Dermis blood vessel endothelial cell (primary cell): Measurements from ENCODE around the gene REEP6. TPM values are rescaled to one million over a fixed set of nuclear protein-coding genes. Genes with fewer than 3 reads are reported as not detected.

Experiments
- DNase-seq: peaks from one replicate; pipeline ENCODE4 v3.0.0; 2010
- total RNA-seq: library from RNA; depleted of rRNA; stranded (reverse); fragments of >200 nt; gene quantifications from 2 replicates; pipeline ENCODE4 v1.2.3, GENCODE V29; 2014

REEP6 gene
- total RNA-seq: 0.34 and 1.0 TPM in 2 replicates

DNA sequence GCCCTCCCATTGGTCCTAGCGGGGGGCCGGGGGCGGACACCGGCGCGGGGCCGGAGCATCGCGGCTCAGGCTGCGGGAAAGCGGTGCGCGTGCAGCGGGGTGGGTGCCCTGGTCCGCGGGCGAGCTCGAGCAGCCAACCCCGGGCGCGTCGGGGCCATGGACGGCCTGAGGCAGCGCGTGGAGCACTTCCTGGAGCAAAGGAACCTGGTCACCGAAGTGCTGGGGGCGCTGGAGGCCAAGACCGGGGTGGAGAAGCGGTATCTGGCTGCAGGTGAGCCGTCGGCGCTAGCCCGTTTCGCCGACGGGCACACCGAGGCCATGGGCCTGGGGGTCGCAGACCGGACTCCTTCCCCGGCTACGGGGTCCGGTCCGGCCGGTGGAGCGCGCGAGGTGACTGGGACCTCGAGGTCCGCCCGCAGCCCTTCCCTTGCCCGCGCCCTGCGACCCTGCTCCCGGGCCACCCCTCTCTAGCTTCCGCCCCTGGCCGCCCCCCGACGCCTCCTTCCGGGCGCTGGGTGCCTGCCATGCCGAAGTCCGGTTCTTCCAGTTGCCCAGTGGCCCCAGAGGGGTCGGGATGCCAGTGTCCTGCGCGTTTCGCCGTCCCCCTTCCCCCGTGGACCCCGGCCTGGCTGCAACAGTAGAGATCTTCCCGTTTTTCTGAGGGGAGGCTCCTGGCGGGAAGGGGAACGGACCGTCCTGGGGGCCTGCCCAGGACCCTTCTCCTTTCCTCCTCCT, at the start of gene REEP6:
Gene REEP6 (plus strand): TSS at position 68 of the 735 bp plus-strand sequence. CDS start 89 bp downstream, at position 157.
- DNase-seq: no peak

DNA sequence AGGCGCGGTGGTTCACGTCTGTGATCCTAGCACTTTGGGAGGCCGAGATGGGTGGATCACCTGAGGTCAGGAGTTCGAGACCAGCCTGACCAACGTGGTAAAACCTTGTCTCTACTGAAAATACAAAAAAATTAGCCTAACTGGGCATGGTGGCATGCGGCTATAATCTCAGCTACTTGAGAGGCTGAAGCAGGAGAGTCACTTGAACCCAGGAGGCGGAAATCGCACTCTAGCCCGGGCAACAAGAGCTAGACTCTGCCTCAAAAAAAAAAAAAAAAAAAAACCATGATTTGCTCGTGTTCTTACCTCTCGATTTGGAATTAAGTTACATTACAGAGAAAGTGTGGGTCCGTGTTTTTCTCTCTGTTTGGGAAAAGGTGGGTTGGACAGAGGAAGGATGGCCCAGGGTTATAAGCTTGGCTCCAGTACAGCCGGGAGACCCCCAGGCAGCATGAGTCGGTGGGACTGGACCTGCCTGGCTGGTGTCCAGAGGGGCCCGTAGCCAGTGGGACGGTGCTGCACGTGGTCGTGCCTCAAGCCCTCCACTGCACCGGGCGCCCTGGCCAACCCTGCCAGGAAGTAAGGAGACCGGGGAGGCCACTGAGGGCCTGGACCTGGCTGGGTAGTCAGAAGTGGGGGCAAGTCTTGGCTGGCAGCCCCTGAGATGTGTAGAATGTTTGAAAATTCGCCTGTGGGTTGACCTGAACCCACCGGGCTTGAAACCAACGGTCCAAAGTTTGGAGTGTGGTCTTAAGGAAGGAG, 49.1 kb upstream of the REEP6 start:
- no peak for DNase-seq

GRCh38 chr19:1445185-1445931, 45.6 kb upstream of the REEP6 start:
- DNase-seq: peak; percentile 70

DNA sequence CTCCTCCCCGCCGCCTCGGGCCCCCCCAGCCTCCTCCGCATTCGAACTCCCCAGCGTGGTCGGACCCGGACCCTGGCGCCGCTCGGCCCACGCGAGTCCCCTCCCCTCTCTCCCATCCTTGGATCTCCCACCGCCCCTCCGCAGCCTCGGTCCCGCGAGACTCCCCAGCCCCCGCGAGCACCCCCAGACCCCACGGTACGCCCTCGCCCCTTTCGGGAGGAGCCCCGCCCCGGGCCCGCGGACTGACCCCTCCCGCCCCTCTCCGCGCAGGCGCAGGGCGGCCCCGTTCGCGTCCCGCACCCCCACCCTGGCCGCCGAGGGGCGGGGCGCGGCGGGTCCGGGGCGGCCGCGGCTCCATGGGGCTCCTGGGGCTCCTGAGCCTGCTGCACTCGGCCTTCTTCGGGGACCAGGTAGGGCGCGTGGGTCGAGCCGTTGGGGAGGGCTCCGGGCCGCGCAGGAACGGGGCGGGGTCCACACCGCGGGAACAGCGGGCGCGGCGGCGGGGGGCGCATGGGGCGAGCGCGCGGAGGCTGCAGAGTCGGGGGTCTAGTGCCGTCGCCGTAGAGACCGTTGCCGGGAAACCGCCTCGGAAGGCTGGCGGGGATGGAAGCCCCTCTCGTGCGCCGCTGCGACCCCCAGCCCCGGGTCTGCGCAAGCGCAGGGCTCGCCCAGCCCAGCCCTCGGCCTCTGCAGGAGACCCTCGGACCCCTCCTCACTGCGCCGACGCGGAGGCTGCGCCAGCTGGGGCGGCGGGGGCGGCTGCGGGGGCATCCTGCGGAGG, 44.9 kb upstream of the REEP6 start:
- DNase-seq: no peak

GRCh38 chr19:1446713-1447481, 44.1 kb upstream of the REEP6 start:
- DNase-seq: peak; percentile 28

GRCh38 chr19:1447504-1447903, 43.5 kb upstream of the REEP6 start:
- no peak for DNase-seq

DNA sequence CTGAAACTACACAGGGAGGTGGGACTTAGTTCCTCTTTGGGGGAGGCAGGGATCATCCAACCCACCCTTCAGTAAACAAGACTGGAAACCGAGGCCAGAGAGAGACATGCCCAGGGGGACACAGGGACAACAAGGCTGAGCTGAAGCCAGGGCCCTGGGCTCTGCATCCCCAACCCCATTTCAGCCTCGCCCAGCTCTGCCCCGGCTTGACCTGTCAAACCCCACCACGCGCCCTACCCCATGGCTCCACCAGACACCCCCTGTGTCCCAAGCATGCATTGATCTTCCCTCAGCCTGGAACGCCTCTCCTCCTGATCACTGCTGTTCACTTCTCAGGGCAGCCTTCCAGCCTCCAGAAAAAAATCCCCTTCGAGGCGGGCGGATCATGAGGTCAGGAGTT, 43.0 kb upstream of the REEP6 start:
- DNase-seq: no peak

GRCh38 chr19:1449467-1450442, 41.2 kb upstream of the REEP6 start, which contains the start of gene APC2:
TSS of gene APC2 (plus strand) at chr19:1450121. CDS start at chr19:1453002, 2,881 bp downstream.
- peak; percentile 27 for DNase-seq

- DNase-seq: no peak
These were observed 39.9 kb upstream of the REEP6 start for GRCh38 chr19:1450735-1451731.

DNA sequence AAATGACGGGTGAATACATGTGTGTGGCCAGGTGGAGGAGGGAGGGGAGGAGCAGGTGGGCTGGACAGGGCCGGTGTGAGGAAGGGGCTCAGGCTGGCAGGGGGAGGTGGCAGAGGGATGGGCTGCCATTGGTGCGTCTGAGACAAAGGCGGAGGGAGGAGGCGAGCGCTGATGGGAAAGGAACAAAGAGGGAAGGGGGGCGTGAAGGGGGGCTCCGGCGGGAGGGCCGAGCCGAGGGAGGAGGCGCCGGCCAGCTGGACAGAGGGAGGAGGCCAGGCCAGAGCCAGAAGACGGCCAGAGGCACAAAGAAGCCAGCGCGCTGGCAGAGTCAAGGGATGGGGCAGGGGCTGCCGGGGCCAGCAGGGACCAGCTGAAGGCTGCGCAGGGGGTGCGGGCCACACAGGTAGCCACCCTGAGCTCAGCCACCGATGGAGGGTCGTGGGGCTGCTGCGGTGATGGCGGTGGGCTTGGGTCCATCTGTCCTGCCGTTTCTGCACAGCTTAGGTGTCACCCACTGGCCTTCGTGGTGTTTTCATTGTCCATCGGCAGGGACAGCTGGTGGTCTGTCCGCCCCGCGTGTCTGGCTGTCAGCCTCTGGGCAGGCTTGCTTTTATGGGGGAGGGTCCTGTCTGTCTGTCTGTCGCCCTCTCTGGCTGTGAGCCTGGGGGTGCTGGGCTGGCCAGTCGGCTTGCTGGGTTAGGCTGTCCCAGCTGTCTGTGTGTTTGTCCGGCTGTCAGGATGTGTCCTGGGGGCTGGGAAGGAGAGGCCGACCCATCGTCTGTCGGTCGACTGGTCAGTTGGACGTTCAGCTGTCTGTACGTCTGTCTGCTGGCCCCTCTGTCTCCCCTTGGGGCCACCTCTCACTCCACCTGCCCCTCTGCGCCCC, 38.8 kb upstream of the REEP6 start:
- DNase-seq: no peak

- DNase-seq: no peak
These were observed 38.0 kb upstream of the REEP6 start for GRCh38 chr19:1452802-1453524.

DNA sequence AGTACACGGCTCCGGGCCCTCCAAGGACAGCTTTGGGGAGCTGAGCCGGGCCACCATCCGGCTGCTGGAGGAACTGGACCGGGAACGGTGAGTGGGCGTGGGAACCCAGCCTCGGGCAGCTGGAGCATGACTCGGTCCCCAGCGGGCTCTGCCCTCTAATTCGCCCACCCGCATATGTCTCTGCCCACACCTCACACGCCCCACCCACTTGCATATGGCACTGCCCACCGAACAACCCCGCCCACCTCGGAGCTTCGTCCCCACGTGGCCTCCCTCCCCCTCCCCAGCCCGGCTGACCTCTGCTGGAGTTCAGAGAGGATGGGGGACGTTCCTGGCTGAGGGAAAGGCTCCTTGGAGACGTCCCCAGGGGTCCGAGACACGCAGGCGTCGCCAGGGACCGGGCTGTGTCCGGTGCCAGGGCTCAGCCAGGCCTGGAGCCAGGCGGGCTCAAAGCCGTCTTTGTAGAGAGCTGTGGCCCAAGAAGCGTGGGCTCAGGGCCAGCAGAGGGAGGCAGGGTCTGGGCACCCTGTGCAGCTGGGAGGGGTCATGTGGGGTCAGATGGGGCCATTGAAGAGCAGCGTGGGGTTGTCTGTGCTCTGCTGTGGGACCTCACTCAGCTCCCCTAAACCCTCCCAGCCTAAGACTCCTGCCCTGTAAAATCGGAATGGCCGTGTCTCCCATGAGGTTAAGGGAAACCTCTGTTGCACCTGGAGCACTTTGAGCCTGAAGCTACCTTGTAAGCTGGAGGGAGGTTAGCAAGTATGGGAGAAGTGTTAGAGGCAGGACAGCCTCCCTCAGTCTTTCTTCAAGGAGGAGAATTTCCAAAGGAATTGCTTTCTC, 37.2 kb upstream of the REEP6 start:
- peak; percentile 31 for DNase-seq

DNA sequence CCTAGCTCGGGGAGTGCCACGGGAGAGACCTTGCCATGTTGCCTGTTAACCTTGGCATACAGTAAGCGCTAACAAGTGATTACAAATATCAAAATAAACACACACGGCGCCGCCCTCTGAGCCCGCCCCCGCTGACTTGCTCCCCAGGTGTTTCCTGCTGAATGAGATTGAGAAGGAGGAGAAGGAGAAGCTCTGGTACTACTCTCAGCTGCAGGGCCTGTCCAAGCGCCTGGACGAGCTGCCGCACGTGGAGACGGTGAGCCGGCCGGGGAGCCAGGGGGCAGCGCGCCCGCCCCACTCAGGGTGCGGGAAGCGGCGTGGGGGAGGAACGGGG, 36.0 kb upstream of the REEP6 start:
- DNase-seq: peak; percentile 84

- peak; percentile 60 for DNase-seq
These were observed 35.5 kb upstream of the REEP6 start for GRCh38 chr19:1455336-1456120.

- DNase-seq: no peak
These were observed 34.7 kb upstream of the REEP6 start for GRCh38 chr19:1456121-1456900.
